CD4-positive, alpha-beta T cell treated with Interferon alpha-2 for 1 hour (primary cell): Measurements from ENCODE around the gene CAMP.
"Not testable (repeated sequence)": the region's sequence is repeated elsewhere in the genome, so short reads cannot be mapped to it uniquely, and the experiment has no call there.

Experiments
- DNase-seq, 2 donors: peaks; one replicate each; pipeline ENCODE4 v3.0.0-alpha.2; 2020 to 2022

Gene CAMP

DNA sequence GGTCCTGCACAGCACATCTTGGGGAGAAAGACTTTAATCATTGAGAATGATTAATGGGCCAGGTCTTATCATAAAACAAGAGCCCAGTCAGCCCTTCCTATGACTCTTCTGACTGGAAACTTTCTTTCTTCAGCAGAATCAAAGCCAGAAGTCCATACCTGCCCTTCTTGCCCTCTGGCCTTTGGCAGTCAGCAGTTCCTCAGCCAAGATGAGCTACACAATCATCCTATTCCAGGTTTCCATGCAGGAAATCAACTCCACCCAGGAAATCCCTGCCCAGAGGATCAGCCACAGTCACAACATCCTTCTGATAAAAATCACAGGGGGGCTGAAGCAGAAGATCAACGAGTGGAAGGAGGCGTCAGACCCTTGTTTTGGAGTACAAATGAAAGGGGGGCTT is 44.5 kb downstream of the CAMP start:
- no peak for DNase-seq

DNA sequence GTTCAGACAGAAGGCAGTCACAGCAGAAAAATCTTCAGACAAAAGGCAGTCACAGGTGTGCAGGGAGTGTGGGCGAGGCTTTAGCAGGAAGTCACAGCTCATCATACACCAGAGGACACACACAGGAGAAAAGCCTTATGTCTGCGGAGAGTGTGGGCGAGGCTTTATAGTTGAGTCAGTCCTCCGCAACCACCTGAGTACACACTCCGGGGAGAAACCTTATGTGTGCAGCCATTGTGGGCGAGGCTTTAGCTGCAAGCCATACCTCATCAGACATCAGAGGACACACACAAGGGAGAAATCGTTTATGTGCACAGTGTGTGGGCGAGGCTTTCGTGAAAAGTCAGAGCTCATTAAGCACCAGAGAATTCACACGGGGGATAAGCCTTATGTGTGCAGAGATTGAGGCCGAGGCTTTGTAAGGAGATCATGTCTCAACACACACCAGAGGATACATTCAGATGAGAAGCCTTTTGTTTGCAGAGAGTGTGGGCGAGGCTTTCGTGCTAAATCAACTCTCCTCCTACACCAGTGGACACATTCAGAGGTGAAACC is 45.2 kb downstream of the CAMP start:
- peak; percentile 59 to 78 for DNase-seq

DNA sequence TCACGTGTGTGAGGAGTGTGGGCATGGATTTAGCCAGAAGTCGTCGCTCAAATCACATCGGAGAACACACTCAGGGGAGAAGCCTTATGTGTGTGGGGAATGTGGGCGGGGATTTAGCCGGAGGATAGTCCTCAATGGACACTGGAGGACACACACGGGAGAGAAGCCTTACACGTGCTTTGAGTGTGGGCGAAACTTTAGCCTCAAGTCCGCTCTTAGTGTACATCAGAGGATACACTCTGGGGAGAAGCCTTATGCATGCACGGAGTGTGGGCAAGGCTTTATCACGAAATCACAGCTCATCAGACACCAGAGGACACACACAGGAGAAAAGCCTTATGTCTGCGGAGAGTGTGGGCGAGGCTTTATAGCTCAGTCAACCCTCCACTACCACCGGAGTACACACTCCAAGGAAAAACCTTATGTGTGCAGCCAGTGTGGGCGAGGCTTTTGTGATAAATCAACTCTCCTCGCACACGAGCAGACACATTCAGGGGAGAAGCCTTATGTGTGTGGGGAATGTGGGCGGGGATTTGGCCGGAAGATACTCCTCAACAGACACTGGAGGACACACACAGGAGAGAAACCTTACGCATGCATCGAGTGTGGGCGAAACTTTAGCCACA is 45.8 kb downstream of the CAMP start:
- peak in 1 of 2 donors; percentile 23 for DNase-seq

DNA sequence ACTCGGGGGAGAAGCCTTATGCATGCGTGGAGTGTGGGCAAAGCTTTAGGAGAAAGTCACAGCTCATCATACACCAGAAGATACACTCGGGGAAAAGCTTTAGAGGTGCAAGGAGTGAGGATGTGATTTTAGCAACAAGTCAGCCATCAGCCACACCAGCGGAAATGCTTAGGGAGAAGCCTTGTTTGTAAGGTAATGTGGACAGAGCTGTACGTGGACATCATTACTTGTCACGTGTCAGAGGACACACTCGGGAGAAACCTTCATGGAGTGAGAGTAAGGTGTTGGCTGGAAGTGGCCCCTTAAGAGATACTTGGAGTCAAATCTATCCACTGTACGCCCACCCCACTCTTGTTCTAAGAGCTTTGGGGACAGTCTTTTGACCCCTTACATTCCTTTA is 46.3 kb downstream of the CAMP start:
- DNase-seq: no peak

DNA sequence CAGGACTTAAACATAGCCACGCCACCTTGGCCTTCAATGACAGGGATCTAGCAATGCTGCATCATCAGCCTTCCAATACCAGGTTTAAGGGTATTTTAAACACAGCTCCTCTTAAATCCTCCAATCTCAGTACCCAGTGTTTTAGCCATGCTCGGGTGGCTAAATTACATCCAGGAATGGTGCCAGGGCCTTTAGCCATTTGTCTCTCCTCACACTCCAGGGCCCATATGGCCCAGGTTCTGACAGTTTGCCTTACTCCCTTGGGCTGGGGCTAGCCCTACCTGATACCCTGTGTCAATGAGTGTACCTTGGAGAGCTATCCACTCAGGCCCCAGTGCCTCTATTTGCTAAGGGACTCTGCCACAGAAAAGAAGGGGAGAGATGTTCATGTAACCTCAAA is 47.0 kb downstream of the CAMP start:
- no peak for DNase-seq

DNA sequence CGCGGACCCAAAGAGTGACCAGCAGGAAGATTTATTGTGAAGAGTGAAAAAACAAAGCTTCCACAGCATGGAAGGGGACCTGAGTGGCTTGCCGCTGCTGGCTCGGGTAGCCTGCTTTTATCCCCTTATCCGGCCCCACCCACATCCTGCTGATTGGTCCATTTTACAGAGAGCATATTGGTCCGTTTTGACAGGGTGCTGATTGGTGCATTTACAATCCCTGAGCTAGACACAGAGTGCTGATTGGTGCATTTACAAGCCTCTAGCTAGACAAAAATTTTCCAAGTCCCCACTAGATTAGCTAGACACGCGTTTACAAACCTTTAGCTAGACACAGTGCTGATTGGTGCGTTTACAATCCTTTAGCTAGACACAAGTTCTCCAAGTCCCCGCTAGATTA is 47.9 kb downstream of the CAMP start:
- DNase-seq: not testable (repeated sequence)

DNA sequence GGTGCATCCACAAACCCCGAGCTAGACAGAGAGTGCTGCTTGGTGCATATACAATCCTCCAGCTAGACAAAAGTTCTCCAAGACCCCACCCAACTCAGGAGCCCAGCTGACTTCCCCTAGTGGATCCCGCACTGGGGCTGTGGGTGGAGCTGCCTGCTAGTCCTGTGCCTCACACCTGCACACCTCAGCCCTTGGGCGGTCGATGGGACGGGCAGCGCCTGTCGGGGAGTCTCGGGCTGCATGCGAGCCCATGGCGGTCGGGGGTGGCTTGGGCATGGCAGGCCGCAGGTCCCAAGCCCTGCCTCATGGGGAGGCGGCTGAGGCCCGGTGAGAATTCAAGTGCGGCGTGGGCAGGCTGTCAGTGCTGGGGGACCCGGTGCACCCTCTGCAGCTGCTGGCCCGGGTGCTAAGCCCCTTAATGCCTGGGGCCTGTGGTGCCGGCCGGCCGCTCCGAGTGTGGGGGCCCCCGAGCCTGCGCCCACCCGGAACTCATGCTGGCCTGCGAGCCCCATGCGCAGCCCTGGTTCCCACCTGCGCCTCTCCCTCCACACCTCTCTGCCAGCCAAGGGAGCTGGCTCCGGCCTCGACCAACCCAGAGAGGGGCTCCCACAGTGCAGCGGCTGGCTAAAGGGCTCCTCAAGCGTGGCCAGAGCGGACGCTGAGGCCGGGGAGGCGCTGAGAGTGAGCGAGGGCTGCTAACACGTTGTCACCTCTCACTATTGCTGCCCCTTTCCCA is 48.6 kb downstream of the CAMP start:
- no peak for DNase-seq

DNA sequence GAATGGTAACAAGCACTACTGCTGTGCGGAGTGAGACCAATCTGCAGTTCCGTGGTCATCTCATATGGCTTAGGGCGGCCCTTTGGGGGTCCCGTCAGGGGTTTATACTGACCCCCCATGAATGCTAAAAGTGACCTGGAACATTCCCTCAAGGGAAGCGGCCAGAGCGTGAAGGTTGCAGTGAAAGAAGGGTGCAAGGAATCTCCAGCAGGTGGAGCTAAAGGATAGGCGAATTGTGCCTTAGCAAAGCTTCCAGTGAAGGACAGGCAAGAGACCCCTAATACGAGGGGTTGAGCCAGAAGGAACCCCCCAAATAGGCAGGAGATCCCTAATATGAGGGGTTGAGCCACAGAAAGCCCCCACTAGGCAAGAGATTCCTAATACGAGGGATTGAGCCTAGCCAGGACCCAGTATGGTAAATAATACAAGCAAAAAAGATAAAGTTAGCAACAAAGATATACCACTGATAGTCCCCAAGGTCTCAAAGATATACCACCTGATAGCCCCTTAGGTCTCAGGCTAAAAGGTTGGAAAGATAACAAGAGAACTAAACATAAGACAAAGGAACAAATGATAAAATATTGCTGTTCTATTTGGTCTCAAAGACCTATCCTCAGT is 50.4 kb downstream of the CAMP start:
- peak; percentile 60 to 72 for DNase-seq

DNA sequence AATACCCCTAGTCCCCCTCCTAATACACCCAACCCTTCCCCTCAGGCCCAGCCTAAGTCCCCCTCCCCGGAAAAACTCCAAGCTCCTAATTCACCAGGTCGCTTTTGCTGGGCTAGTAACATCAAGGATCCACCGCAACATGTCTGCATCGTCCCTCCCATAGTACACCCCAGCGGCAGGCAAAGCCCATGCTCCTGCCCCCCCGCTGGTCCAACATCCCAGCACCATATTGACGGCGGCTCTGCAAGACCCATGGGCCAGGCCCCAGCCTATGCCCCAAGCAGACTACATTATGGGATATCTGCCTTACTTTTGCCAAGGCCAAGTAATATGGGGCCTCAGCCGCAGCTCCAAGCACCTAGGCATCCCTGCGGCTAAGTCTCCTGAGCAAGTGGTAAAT is 51.2 kb downstream of the CAMP start:
- DNase-seq: no peak
